ENCODE measurements around the gene PHF21B. TPM values are rescaled to one million over a fixed set of nuclear protein-coding genes. Genes with fewer than 3 reads are reported as not detected.
"Not testable (repeated sequence)": the region's sequence is repeated elsewhere in the genome, so short reads cannot be mapped to it uniquely, and the experiment has no call there.

Gene PHF21B
- total RNA-seq, 1 donor from 2014 or later: 0.69 TPM

- Histone ChIP-seq H3K36me3 (no peaks in the 10 kb centered on the region), H3K9me3 (replicated peaks) (no peaks in the 10 kb centered on the region), H3K4me1 (no peaks in the 10 kb centered on the region), H3K27ac (replicated peaks) (no peak overlapping the region), H3K4me3 (no peak overlapping the region), H3K27me3 (ENCODE audit: low read depth) (peaks cover 46% of the 10 kb centered on the region)
- intact Hi-C loops (cut with micrococcal nuclease): no loop called here
- DNase-seq: no peak
- TF ChIP-seq CTCF (IDR thresholded peaks at IDR 0.05; ENCODE audit: borderline replicate concordance): no peak
Observed at GRCh38 chr22:44962741-44963454, 46.9 kb downstream of the PHF21B start.

GRCh38 chr22:44961682-44962081 is 48.1 kb downstream of the PHF21B start:
- H3K36me3 ChIP-seq; H3K9me3 ChIP-seq (replicated peaks); intact Hi-C loops (cut with micrococcal nuclease); DNase-seq; H3K27ac ChIP-seq (replicated peaks); H3K4me1 ChIP-seq; H3K4me3 ChIP-seq: not testable (repeated sequence)
- peaks cover 45% of the 10 kb centered on the region for H3K27me3 ChIP-seq (ENCODE audit: low read depth)

GRCh38 chr22:44956840-44957767 is 52.7 kb downstream of the PHF21B start:
- Histone ChIP-seq H3K27me3 (ENCODE audit: low read depth) (peaks cover 68% of the 10 kb centered on the region), H3K27ac (replicated peaks) (no peak overlapping the region), H3K4me1 (no peaks in the 10 kb centered on the region), H3K9me3 (replicated peaks) (no peaks in the 10 kb centered on the region), H3K36me3 (no peaks in the 10 kb centered on the region), H3K4me3 (no peak overlapping the region)
- no peak for DNase-seq
- intact Hi-C loops (cut with micrococcal nuclease): no loop called here
- TF ChIP-seq CTCF (IDR thresholded peaks at IDR 0.05; ENCODE audit: borderline replicate concordance): no peak

- H3K27ac ChIP-seq (replicated peaks): no peak overlapping the region
- H3K4me3 ChIP-seq: no peak overlapping the region
- TF ChIP-seq CTCF (IDR thresholded peaks at IDR 0.05; ENCODE audit: borderline replicate concordance): no peak
- peaks cover 9% of the 10 kb centered on the region for H3K9me3 ChIP-seq (replicated peaks)
- H3K36me3 ChIP-seq: no peaks in the 10 kb centered on the region
- intact Hi-C loops (cut with micrococcal nuclease): no loop called here
- no peak for DNase-seq
- no peaks in the 10 kb centered on the region for H3K4me1 ChIP-seq
- peaks cover 73% of the 10 kb centered on the region for H3K27me3 ChIP-seq (ENCODE audit: low read depth)
Observed at GRCh38 chr22:44955102-44955501, 54.7 kb downstream of the PHF21B start.

GRCh38 chr22:44954149-44954548 is 55.7 kb downstream of the PHF21B start:
- Histone ChIP-seq H3K4me1 (no peaks in the 10 kb centered on the region), H3K4me3 (no peak overlapping the region), H3K27ac (replicated peaks) (no peak overlapping the region), H3K36me3 (no peaks in the 10 kb centered on the region), H3K27me3 (ENCODE audit: low read depth) (peaks cover 66% of the 10 kb centered on the region), H3K9me3 (replicated peaks) (peaks cover 9% of the 10 kb centered on the region)
- TF ChIP-seq CTCF (IDR thresholded peaks at IDR 0.05; ENCODE audit: borderline replicate concordance): no peak
- intact Hi-C loops (cut with micrococcal nuclease): no loop called here
- DNase-seq: no peak
